Measurements from ENCODE around the gene DIP2C. TPM values are rescaled to one million over a fixed set of nuclear protein-coding genes. Genes with fewer than 3 reads are reported as not detected.
"Not testable (repeated sequence)": the region's sequence is repeated elsewhere in the genome, so short reads cannot be mapped to it uniquely, and the experiment has no call there.

DIP2C gene
- total RNA-seq, 3 donors from 2014 or later: 17.1 to 48.2 (median 20.3) TPM

- Histone ChIP-seq H3K4me3 (no peak overlapping the region), H3K36me3 (no peaks in the 10 kb centered on the region), H3K27ac (peak overlapping the region in 1 of 2 donors; percentile 21), H3K27me3 (no peaks in the 10 kb centered on the region), H3K9me3 (no peaks in the 10 kb centered on the region), H3K4me1 (peaks cover 0 to 22% of the 10 kb centered on the region in 2 donors)
- intact Hi-C loops (cut with DNase I; ENCODE audit: low total_unique reads): no loop called here
- TF ChIP-seq POLR2AphosphoS5 (IDR thresholded peaks at IDR 0.05) (no peak), POLR2A (IDR thresholded peaks at IDR 0.05) (no peak)
- TF ChIP-seq, protein P1, sequence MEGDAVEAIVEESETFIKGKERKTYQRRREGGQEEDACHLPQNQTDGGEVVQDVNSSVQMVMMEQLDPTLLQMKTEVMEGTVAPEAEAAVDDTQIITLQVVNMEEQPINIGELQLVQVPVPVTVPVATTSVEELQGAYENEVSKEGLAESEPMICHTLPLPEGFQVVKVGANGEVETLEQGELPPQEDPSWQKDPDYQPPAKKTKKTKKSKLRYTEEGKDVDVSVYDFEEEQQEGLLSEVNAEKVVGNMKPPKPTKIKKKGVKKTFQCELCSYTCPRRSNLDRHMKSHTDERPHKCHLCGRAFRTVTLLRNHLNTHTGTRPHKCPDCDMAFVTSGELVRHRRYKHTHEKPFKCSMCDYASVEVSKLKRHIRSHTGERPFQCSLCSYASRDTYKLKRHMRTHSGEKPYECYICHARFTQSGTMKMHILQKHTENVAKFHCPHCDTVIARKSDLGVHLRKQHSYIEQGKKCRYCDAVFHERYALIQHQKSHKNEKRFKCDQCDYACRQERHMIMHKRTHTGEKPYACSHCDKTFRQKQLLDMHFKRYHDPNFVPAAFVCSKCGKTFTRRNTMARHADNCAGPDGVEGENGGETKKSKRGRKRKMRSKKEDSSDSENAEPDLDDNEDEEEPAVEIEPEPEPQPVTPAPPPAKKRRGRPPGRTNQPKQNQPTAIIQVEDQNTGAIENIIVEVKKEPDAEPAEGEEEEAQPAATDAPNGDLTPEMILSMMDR (IDR thresholded peaks at IDR 0.05): no peak
- no peak for DNase-seq (ENCODE audit: low spot score in 2 of 2)
Measured at GRCh38 chr10:612696-613095, 76.8 kb downstream of the DIP2C start.

DNA sequence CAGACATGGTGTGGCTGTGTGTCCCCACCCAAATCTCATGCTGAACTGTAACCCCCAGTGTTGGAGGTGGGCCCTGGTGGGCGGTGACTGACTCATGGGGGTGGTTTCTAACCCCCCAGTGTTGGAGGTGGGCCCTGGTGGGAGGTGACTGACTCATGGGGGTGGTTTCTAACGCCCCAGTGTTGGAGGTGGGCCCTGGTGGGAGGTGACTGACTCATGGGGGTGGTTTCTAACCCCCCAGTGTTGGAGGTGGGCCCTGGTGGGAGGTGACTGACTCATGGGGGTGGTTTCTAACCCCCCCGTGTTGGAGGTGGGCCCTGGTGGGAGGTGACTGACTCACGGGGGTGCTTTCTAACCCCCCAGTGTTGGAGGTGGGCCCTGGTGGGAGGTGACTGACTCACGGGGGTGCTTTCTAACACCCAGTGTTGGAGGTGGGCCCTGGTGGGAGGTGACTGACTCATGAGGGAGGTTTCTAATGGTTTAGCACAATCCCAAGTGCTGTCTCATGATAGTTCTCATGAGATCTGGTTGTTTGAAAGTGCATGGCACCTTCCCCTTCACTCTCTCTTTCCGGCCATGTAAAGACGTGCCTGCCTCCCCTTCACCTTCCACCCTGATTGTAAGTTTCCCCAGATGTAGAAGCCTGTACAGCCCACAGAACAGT is 78.7 kb downstream of the DIP2C start:
- intact Hi-C loops (cut with DNase I; ENCODE audit: low total_unique reads); H3K36me3 ChIP-seq; H3K9me3 ChIP-seq; DNase-seq (ENCODE audit: low spot score in 2 of 2); H3K4me3 ChIP-seq; H3K27me3 ChIP-seq: not testable (repeated sequence)
- Histone ChIP-seq H3K27ac (peak overlapping the region in 1 of 2 donors; percentile 16), H3K4me1 (peaks cover 0 to 22% of the 10 kb centered on the region in 2 donors)

- TF ChIP-seq POLR2AphosphoS5 (IDR thresholded peaks at IDR 0.05): no peak
- TF ChIP-seq POLR2A (IDR thresholded peaks at IDR 0.05): no peak
- TF ChIP-seq, protein P1 (IDR thresholded peaks at IDR 0.05): no peak
- Histone ChIP-seq H3K27me3 (no peaks in the 10 kb centered on the region), H3K9me3 (no peaks in the 10 kb centered on the region), H3K4me1 (peaks cover 0 to 18% of the 10 kb centered on the region in 2 donors), H3K36me3 (no peaks in the 10 kb centered on the region), H3K27ac (peak overlapping the region in 1 of 2 donors; percentile 21), H3K4me3 (no peak overlapping the region)
- no peak for DNase-seq (ENCODE audit: low spot score in 2 of 2)
- intact Hi-C loops (cut with DNase I; ENCODE audit: low total_unique reads): no loop called here
Measured at GRCh38 chr10:609868-610545, 79.5 kb downstream of the DIP2C start.

- Histone ChIP-seq H3K4me1 (peaks cover 0 to 13% of the 10 kb centered on the region in 2 donors), H3K9me3 (no peaks in the 10 kb centered on the region), H3K36me3 (no peaks in the 10 kb centered on the region), H3K27me3 (no peaks in the 10 kb centered on the region), H3K4me3 (no peak overlapping the region), H3K27ac (no peak overlapping the region)
- intact Hi-C loops (cut with DNase I; ENCODE audit: low total_unique reads): no loop called here
- TF ChIP-seq, protein P1 (IDR thresholded peaks at IDR 0.05): no peak
- no peak for TF ChIP-seq POLR2A (IDR thresholded peaks at IDR 0.05)
- no peak for TF ChIP-seq POLR2AphosphoS5 (IDR thresholded peaks at IDR 0.05)
- no peak for DNase-seq (ENCODE audit: low spot score in 2 of 2)
Measured at GRCh38 chr10:609262-609658, 80.2 kb downstream of the DIP2C start.

GRCh38 chr10:608331-609261 is 80.9 kb downstream of the DIP2C start:
- H3K27me3 ChIP-seq: no peaks in the 10 kb centered on the region
- H3K27ac ChIP-seq: peak overlapping the region in 1 of 2 donors; percentile 5
- H3K36me3 ChIP-seq: no peaks in the 10 kb centered on the region
- intact Hi-C loops (cut with DNase I; ENCODE audit: low total_unique reads): no loop called here
- no peaks in the 10 kb centered on the region for H3K9me3 ChIP-seq
- TF ChIP-seq, protein P1 (IDR thresholded peaks at IDR 0.05): no peak
- TF ChIP-seq POLR2A (IDR thresholded peaks at IDR 0.05) (no peak), POLR2AphosphoS5 (IDR thresholded peaks at IDR 0.05) (no peak)
- H3K4me1 ChIP-seq: peaks cover 0 to 9% of the 10 kb centered on the region in 2 donors
- no peak for DNase-seq (ENCODE audit: low spot score in 2 of 2)
- H3K4me3 ChIP-seq: no peak overlapping the region
